IPS-18a (cell line): ENCODE results near the gene ZSWIM4.
"Not testable (repeated sequence)": the region's sequence is repeated elsewhere in the genome, so short reads cannot be mapped to it uniquely, and the experiment has no call there.

Experiments used
- H3K27ac ChIP-seq: one replicate; pipeline ENCODE4 v1.5.1; 2013; ENCODE audit warnings: low read length
- H3K27me3 ChIP-seq: one replicate; pipeline ENCODE4 v1.6.1; 2013; ENCODE audit warnings: mild to moderate bottlenecking, low read length; ENCODE audit not compliant: control insufficient read depth, insufficient read depth
- H3K36me3 ChIP-seq: one replicate; pipeline ENCODE4 v1.6.1; 2013; ENCODE audit warnings: low read depth, low read length; ENCODE audit not compliant: control insufficient read depth
- H3K4me1 ChIP-seq: one replicate; pipeline ENCODE4 v1.6.1; 2013; ENCODE audit warnings: low read depth, low read length; ENCODE audit not compliant: control insufficient read depth
- H3K4me3 ChIP-seq: one replicate; pipeline ENCODE4 v1.5.1; 2013; ENCODE audit warnings: low read length
- H3K9ac ChIP-seq: one replicate; pipeline ENCODE4 v1.6.1; 2013; ENCODE audit warnings: mild to moderate bottlenecking, low read length, moderate library complexity
- H3K9me3 ChIP-seq: one replicate; pipeline ENCODE4 v1.6.1; 2013; ENCODE audit warnings: low read depth, low read length; ENCODE audit not compliant: control insufficient read depth

Gene ZSWIM4

GRCh38 chr19:13794757-13795589, at the start of gene ZSWIM4:
TSS of gene ZSWIM4 (plus strand) at chr19:13795443. CDS start at chr19:13795649, 206 bp downstream.
- no peak within 1 kb of the TSS for H3K27ac ChIP-seq

GRCh38 chr19:13747098-13747453, 48.2 kb upstream of the ZSWIM4 start:
- no peaks in the 10 kb centered on the region for H3K9me3 ChIP-seq
- no peak overlapping the region for H3K27ac ChIP-seq
- H3K9ac ChIP-seq, result no peak overlapping the region
- H3K4me1 ChIP-seq, result no peaks in the 10 kb centered on the region
- H3K27me3 ChIP-seq, result no peaks in the 10 kb centered on the region
- peaks cover 3% of the 10 kb centered on the region for H3K36me3 ChIP-seq
- H3K4me3 ChIP-seq, result peak overlapping the region; percentile 31

More at GRCh38 chr19:13794757-13795589, at the start of gene ZSWIM4:
- Histone ChIP-seq H3K4me3 (peak within 1 kb of the TSS; percentile 78), H3K4me1 (no peaks in the 10 kb centered on the region), H3K9me3 (no peaks in the 10 kb centered on the region), H3K9ac (peak within 1 kb of the TSS; percentile 65), H3K36me3 (no peaks in the 10 kb centered on the region), H3K27me3 (no peaks in the 10 kb centered on the region)

GRCh38 chr19:13748169-13748828, 46.9 kb upstream of the ZSWIM4 start:
- Histone ChIP-seq H3K27me3 (no peaks in the 10 kb centered on the region), H3K4me3 (peak overlapping the region; percentile 92), H3K9me3 (no peaks in the 10 kb centered on the region), H3K27ac (peak overlapping the region; percentile 42), H3K9ac (peak overlapping the region; percentile 89), H3K4me1 (no peaks in the 10 kb centered on the region), H3K36me3 (peaks cover 3% of the 10 kb centered on the region)

GRCh38 chr19:13751436-13751835, 43.8 kb upstream of the ZSWIM4 start:
- no peak overlapping the region for H3K27ac ChIP-seq

GRCh38 chr19:13753622-13754021, 41.6 kb upstream of the ZSWIM4 start:
- not testable (repeated sequence) for H3K4me3 ChIP-seq, H3K27ac ChIP-seq, H3K9ac ChIP-seq, H3K4me1 ChIP-seq, H3K27me3 ChIP-seq, H3K9me3 ChIP-seq
- H3K36me3 ChIP-seq, result peaks cover 28% of the 10 kb centered on the region

More at GRCh38 chr19:13751436-13751835, 43.8 kb upstream of the ZSWIM4 start:
- peaks cover 17% of the 10 kb centered on the region for H3K36me3 ChIP-seq
- H3K9ac ChIP-seq, result no peak overlapping the region
- no peak overlapping the region for H3K4me3 ChIP-seq
- H3K9me3 ChIP-seq, result no peaks in the 10 kb centered on the region
- H3K27me3 ChIP-seq, result no peaks in the 10 kb centered on the region
- no peaks in the 10 kb centered on the region for H3K4me1 ChIP-seq

- Histone ChIP-seq H3K27me3 (no peaks in the 10 kb centered on the region), H3K9ac (no peak overlapping the region), H3K36me3 (peaks cover 35% of the 10 kb centered on the region), H3K4me1 (no peaks in the 10 kb centered on the region), H3K4me3 (no peak overlapping the region), H3K27ac (no peak overlapping the region), H3K9me3 (no peaks in the 10 kb centered on the region)
These were observed 39.0 kb upstream of the ZSWIM4 start for GRCh38 chr19:13756210-13756609.

- no peaks in the 10 kb centered on the region for H3K27me3 ChIP-seq
- no peaks in the 10 kb centered on the region for H3K9me3 ChIP-seq
- H3K27ac ChIP-seq, result no peak overlapping the region
- peaks cover 32% of the 10 kb centered on the region for H3K36me3 ChIP-seq
- no peak overlapping the region for H3K9ac ChIP-seq
- H3K4me1 ChIP-seq, result no peaks in the 10 kb centered on the region
- H3K4me3 ChIP-seq, result no peak overlapping the region
These were observed 37.2 kb upstream of the ZSWIM4 start for GRCh38 chr19:13757805-13758772.

- Histone ChIP-seq H3K9ac (no peak overlapping the region), H3K4me3 (no peak overlapping the region), H3K4me1 (no peaks in the 10 kb centered on the region), H3K9me3 (no peaks in the 10 kb centered on the region), H3K27ac (no peak overlapping the region), H3K36me3 (peaks cover 32% of the 10 kb centered on the region), H3K27me3 (no peaks in the 10 kb centered on the region)
These were observed 36.4 kb upstream of the ZSWIM4 start for GRCh38 chr19:13758795-13759194.

- Histone ChIP-seq H3K4me1 (no peaks in the 10 kb centered on the region), H3K9ac (no peak overlapping the region), H3K27me3 (peaks cover 8% of the 10 kb centered on the region), H3K36me3 (peaks cover 18% of the 10 kb centered on the region), H3K27ac (no peak overlapping the region), H3K9me3 (no peaks in the 10 kb centered on the region), H3K4me3 (no peak overlapping the region)
These were observed 33.8 kb upstream of the ZSWIM4 start for GRCh38 chr19:13761423-13761822.

GRCh38 chr19:13762635-13763235, 32.5 kb upstream of the ZSWIM4 start:
- Histone ChIP-seq H3K9me3 (no peaks in the 10 kb centered on the region), H3K36me3 (peaks cover 12% of the 10 kb centered on the region), H3K9ac (no peak overlapping the region), H3K4me1 (no peaks in the 10 kb centered on the region), H3K27me3 (peaks cover 8% of the 10 kb centered on the region), H3K27ac (no peak overlapping the region), H3K4me3 (no peak overlapping the region)

GRCh38 chr19:13763265-13763664, 32.0 kb upstream of the ZSWIM4 start:
- Histone ChIP-seq H3K9me3 (no peaks in the 10 kb centered on the region), H3K27me3 (peaks cover 8% of the 10 kb centered on the region), H3K9ac (no peak overlapping the region), H3K27ac (no peak overlapping the region), H3K36me3 (peaks cover 7% of the 10 kb centered on the region), H3K4me1 (no peaks in the 10 kb centered on the region), H3K4me3 (no peak overlapping the region)
